GM12878 (cell line): ENCODE data around the gene ZDHHC11B. TPM values are rescaled to one million over a fixed set of nuclear protein-coding genes. Genes with fewer than 3 reads are reported as not detected.

Experiments used
- ATAC-seq: fragments of 200-7000 bp; cut with Tn5 transposase; 3 replicates; pipeline ENCODE4 v1.9.1; 2020; ENCODE audit warnings: mild to moderate bottlenecking, moderate library complexity
- BruUV-seq: library from RNA; stranded (reverse); fragments of 400-500 nt; replicated peaks from 2 replicates; lab custom pipeline; 2021; lab: Mats Ljungman, UMichigan
- CTCF ChIA-PET: fragments of 300-600 bp; sonication (Branson Sonifier 250); formaldehyde crosslinking; extraction: SDS; loops from one replicate; lab custom pipeline; 2021; ENCODE audit warnings: inconsistent platforms; lab: Yijun Ruan, JAX
- POLR2A ChIA-PET: fragments of 350-600 bp; formaldehyde crosslinking; extraction: SDS; loops from one replicate; lab custom pipeline; 2021; ENCODE audit warnings: inconsistent platforms; lab: Charles Lee
- RAD21 ChIA-PET: fragments of 300-600 bp; sonication (Branson Sonifier 250); formaldehyde crosslinking; loops from one replicate; lab custom pipeline; 2023; ENCODE audit warnings: antibody characterized with exemption; ENCODE audit not compliant: unreplicated experiment; lab: Charles Lee
- SMC1A ChIA-PET: fragments of 300-600 bp; sonication (Branson Sonifier 250); formaldehyde crosslinking; loops from one replicate; lab custom pipeline; 2023; ENCODE audit not compliant: unreplicated experiment, uncharacterized antibody; lab: Charles Lee
- DNase-seq: peaks from one replicate; pipeline ENCODE4 v3.0.0-alpha.2; 2011; ENCODE audit warnings: low read depth, low spot score
- FAIRE-seq: peaks from 3 replicates; lab custom pipeline; 2011; peaks lifted over from hg19 to GRCh38; lab: Jason Lieb, UNC
- H2AFZ ChIP-seq: 2 replicates; pipeline ENCODE4 v1.6.0; 2011; ENCODE audit warnings: low read depth, low read length, control low read depth; ENCODE audit not compliant: control insufficient read depth
- H3K27ac ChIP-seq: 2 replicates; pipeline ENCODE4 v1.5.1; 2011; ENCODE audit warnings: control low read depth; ENCODE audit not compliant: control insufficient read depth, insufficient read depth
- H3K27me3 ChIP-seq, 2 experiments: replicated peaks in 1 of 2; 2 replicates each; pipeline versions ENCODE4 v1.6.0 to v1.6.1; 2011; ENCODE audit warnings: low read length in 1 of 2; ENCODE audit not compliant: control insufficient read depth in 2 of 2, insufficient read depth in 2 of 2
- H3K36me3 ChIP-seq, 2 experiments: 2 replicates each; pipeline ENCODE4 v1.5.1; 2011; ENCODE audit warnings: low read length in 1 of 2; ENCODE audit not compliant: control insufficient read depth in 2 of 2, insufficient read depth in 2 of 2
- H3K4me1 ChIP-seq: 2 replicates; pipeline ENCODE4 v1.6.1; 2011; ENCODE audit warnings: mild to moderate bottlenecking, low read length, moderate library complexity, mixed read lengths; ENCODE audit not compliant: control insufficient read depth, insufficient read depth
- H3K4me2 ChIP-seq: 2 replicates; pipeline ENCODE4 v1.6.0; 2011; ENCODE audit warnings: control low read depth; ENCODE audit not compliant: control insufficient read depth, insufficient read depth
- H3K4me3 ChIP-seq: fragments of 200-600 bp; sonication (generic); 2 replicates; pipeline ENCODE4 v1.5.1; 2016
- H3K79me2 ChIP-seq: 2 replicates; pipeline ENCODE4 v1.6.0; 2011; ENCODE audit warnings: low read length; ENCODE audit not compliant: control insufficient read depth, insufficient read depth
- H3K9ac ChIP-seq: 2 replicates; pipeline ENCODE4 v1.8.0; 2011; ENCODE audit warnings: low read length, control low read depth, mixed read lengths; ENCODE audit not compliant: control insufficient read depth, insufficient read depth
- H3K9me3 ChIP-seq: replicated peaks from 3 replicates; pipeline ENCODE4 v1.5.1; 2011; ENCODE audit warnings: mild to moderate bottlenecking, low read length; ENCODE audit not compliant: control insufficient read depth, insufficient read depth
- H4K20me1 ChIP-seq: 2 replicates; pipeline ENCODE4 v1.6.0; 2011; ENCODE audit not compliant: control insufficient read depth, insufficient read depth
- HDAC6 ChIP-seq: fragments of 200-600 bp; sonication (generic); IDR thresholded peaks from one replicate; pipeline ENCODE4 v1.8.0; 2017; ENCODE audit warnings: antibody characterized with exemption; ENCODE audit not compliant: unreplicated experiment
- IKZF1 ChIP-seq: fragments of 450-650 bp; conservative IDR thresholded peaks from 2 replicates; pipeline ENCODE4 v1.6.1; 2017; ENCODE audit warnings: antibody characterized with exemption, mild to moderate bottlenecking
- JUNB ChIP-seq: IDR thresholded peaks from 2 replicates; pipeline ENCODE4 v1.6.1; 2016; ENCODE audit warnings: antibody characterized with exemption, mild to moderate bottlenecking
- LARP7 ChIP-seq: fragments of 450-650 bp; IDR thresholded peaks from 2 replicates; pipeline ENCODE4 v1.6.1; 2017; ENCODE audit warnings: mild to moderate bottlenecking
- PAX8 ChIP-seq: fragments of 450-650 bp; IDR thresholded peaks from 2 replicates; pipeline ENCODE4 v1.6.1; 2017; ENCODE audit warnings: mild to moderate bottlenecking, moderate library complexity
- POU2F2 ChIP-seq: IDR thresholded peaks from 3 replicates; pipeline ENCODE4 v1.6.1; 2011; ENCODE audit warnings: low read depth, mild to moderate bottlenecking, low read length, borderline replicate concordance
- RELA ChIP-seq: fragments of 450-650 bp; IDR thresholded peaks from 2 replicates; pipeline ENCODE4 v1.8.0; 2014; ENCODE audit warnings: borderline replicate concordance; ENCODE audit not compliant: partially characterized antibody
- SKIL ChIP-seq: fragments of 450-650 bp; IDR thresholded peaks from 2 replicates; pipeline ENCODE4 v1.6.1; 2017; ENCODE audit warnings: mild to moderate bottlenecking, low read depth, inconsistent platforms; ENCODE audit not compliant: poor library complexity, severe bottlenecking
- SMAD5 ChIP-seq: IDR thresholded peaks from 2 replicates; pipeline ENCODE4 v1.6.1; 2016; ENCODE audit warnings: antibody characterized with exemption, low read depth
- SMARCA5 ChIP-seq: fragments of 450-650 bp; IDR thresholded peaks from 2 replicates; pipeline ENCODE4 v1.6.1; 2017; ENCODE audit warnings: mild to moderate bottlenecking
- WRNIP1 ChIP-seq: IDR thresholded peaks from 2 replicates; pipeline ENCODE4 v1.6.1; 2011; ENCODE audit warnings: low read depth, low read length, improper control_type of control experiment, borderline replicate concordance
- ZBTB11 ChIP-seq: fragments of 450-650 bp; formaldehyde crosslinking; IDR thresholded peaks from 2 replicates; pipeline ENCODE4 v1.5.0; 2022; ENCODE audit warnings: mild to moderate bottlenecking, missing genetic modification characterization
- ZNF207 ChIP-seq: fragments of 450-650 bp; IDR thresholded peaks from 2 replicates; pipeline ENCODE4 v1.6.1; 2014; ENCODE audit warnings: antibody characterized with exemption, mild to moderate bottlenecking, borderline replicate concordance
- ZNF217 ChIP-seq: fragments of 450-650 bp; IDR thresholded peaks from 2 replicates; pipeline ENCODE4 v1.6.1; 2017; ENCODE audit warnings: antibody characterized with exemption, mild to moderate bottlenecking
- whole genome bisulfite sequencing: methylation state at CpG from one replicate; pipeline ENCODE4 v1.1.6; 2016; ENCODE audit warnings: low lambda C conversion rate; ENCODE audit not compliant: insufficient replicate concordance, insufficient coverage; ENCODE audit errors: missing lambda C conversion rate; 5-methylcytosine and 5-hydroxymethylcytosine counted together
- in situ Hi-C: fragments of 300-500 bp; cut with MboI; formaldehyde crosslinking; loops from 9 replicates; pipeline ENCODE4 v1.14.3; 2018; ENCODE audit warnings: mixed read lengths
- intact Hi-C: fragments of 100-400 bp; cut with micrococcal nuclease; formaldehyde crosslinking; loops from one replicate; pipeline ENCODE4 v1.14.2; 2022; ENCODE audit not compliant: unreplicated experiment
- polyA plus RNA-seq, 11 experiments: library from polyadenylated mRNA; depleted of rRNA in 4 of 11; unstranded in 6 of 11; stranded (reverse) in 5 of 11; fragments of >200 nt; fragmentation: Nextera tagmentation in 4 of 11; fragmentation: Illumina TruSeq in 1 of 11; extraction: Ambion mirVana in 4 of 11; extraction: Trizol in 1 of 11; gene quantifications; 1 replicate in 1 of 11; 2 replicates in 10 of 11; pipeline versions ENCODE4 v1.2.1 to v1.2.3, GENCODE V29; 2011 to 2016; ENCODE audit warnings: inconsistent platforms in 2 of 11, missing spikeins in 2 of 11, low read depth in 1 of 11
- total RNA-seq, 4 experiments: library from RNA; depleted of rRNA in 3 of 4; stranded (reverse); fragments of >200 nt in 3 of 4; fragmentation: Illumina TruSeq in 1 of 4; extraction: Trizol in 1 of 4; gene quantifications; 2 replicates each; pipeline versions ENCODE4 v1.2.1 to v1.2.3, GENCODE V29; 2013 to 2021

Gene ZDHHC11B
- total and polyA plus RNA-seq, 10 of the 15 experiments (the other 5 are each of a cell fraction or from before 2014, with no cell fraction given), result 0.01 to 0.10 (median 0.09) TPM; not detected in 7

DNA sequence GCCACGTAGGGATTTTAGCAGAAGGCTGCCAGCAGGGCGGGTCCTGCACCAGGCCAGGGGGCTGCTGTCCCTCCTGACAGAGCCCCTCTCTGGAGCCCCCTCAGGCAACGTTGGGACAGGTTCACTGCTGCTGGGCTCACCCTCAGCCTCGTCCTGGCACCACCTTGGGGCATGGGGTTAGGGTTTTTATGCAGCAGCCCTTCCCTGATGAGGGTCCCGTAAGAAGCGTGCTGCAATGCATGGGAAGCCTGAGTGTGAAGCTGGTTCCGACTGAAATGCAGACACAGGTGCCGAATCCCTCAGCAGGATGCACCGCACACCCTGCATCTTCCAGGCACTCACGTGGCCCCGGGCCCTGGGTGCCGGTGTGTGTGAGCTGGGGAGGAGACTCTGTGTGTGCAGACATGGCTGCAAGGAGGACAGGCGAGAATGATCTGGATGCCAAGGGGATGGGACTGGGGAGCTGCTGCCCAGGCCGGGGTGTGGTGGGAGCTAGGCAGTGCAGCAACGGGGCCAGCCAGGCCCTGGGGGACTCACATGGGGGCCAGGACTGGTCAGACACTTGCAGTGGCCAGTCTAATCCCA lies 27.1 kb downstream of the ZDHHC11B start:
- SMC1A ChIA-PET, result no interaction called here
- H3K27me3 ChIP-seq, result no peaks in the 10 kb centered on the region

GRCh38 chr5:756865-757345 lies 27.6 kb downstream of the ZDHHC11B start:
- Histone ChIP-seq H3K4me2 (no peak overlapping the region), H3K4me3 (no peak overlapping the region), H2AFZ (no peak overlapping the region), H3K4me1 (no peaks in the 10 kb centered on the region), H3K27ac (no peak overlapping the region), H3K9me3 (no peaks in the 10 kb centered on the region), H4K20me1 (no peaks in the 10 kb centered on the region), H3K79me2 (no peaks in the 10 kb centered on the region), H3K27me3 (no peaks in the 10 kb centered on the region), H3K36me3 (no peaks in the 10 kb centered on the region), H3K9ac (no peak overlapping the region)
- BruUV-seq, result no TSS peak
- FAIRE-seq (no peak), ATAC-seq (peak; percentile 17; the same call in 2 of the 3 replicates), DNase-seq (no peak)
- CTCF ChIA-PET, result no interaction called here
- SMC1A ChIA-PET, result no interaction called here
- 18% methylated on average over 11 of the region's 11 CpGs for WGBS
- POLR2A ChIA-PET, result no interaction called here
- RAD21 ChIA-PET, result no interaction called here
- intact Hi-C loops (no loop called here), in situ Hi-C loops (no loop called here)
- TF ChIP-seq HDAC6, result no peak
- no peak for TF ChIP-seq WRNIP1
- TF ChIP-seq RELA, result no peak
- no peak for TF ChIP-seq ZNF207
- no peak for TF ChIP-seq SMAD5
- no peak for TF ChIP-seq JUNB
- no peak for TF ChIP-seq LARP7
- no peak for TF ChIP-seq IKZF1
- TF ChIP-seq POU2F2, result no peak
- TF ChIP-seq ZBTB11 (CRISPR knock-in tag), result no peak
- no peak for TF ChIP-seq SKIL

More for the DNA sequence above, 27.1 kb downstream of the ZDHHC11B start:
- ChIA-PET POLR2A (no interaction called here), RAD21 (no interaction called here), CTCF (interaction anchor here (0.9 kb wide), 1 partner anchor 15 kb away, joined by 3 read pairs; no protein-coding TSS in a partner anchor)
- no peaks in the 10 kb centered on the region for H3K36me3 ChIP-seq
- H3K4me2 ChIP-seq, result no peak overlapping the region
- H3K4me3 ChIP-seq, result no peak overlapping the region
- H3K27ac ChIP-seq, result no peak overlapping the region
- FAIRE-seq (no peak), ATAC-seq (no peak), DNase-seq (no peak)
- no peaks in the 10 kb centered on the region for H3K4me1 ChIP-seq
- TF ChIP-seq ZNF217, result no peak
- no peak for TF ChIP-seq PAX8
- TF ChIP-seq SMARCA5, result no peak
- in situ Hi-C loops, result no loop called here
- no peak overlapping the region for H3K9ac ChIP-seq
- no TSS peak for BruUV-seq
- WGBS, result 46% methylated on average over 15 of the region's 15 CpGs
- no peaks in the 10 kb centered on the region for H3K79me2 ChIP-seq
- no peaks in the 10 kb centered on the region for H3K9me3 ChIP-seq
- H4K20me1 ChIP-seq, result no peaks in the 10 kb centered on the region
- intact Hi-C loops, result no loop called here
- no peak overlapping the region for H2AFZ ChIP-seq
